Measurements from ENCODE around the gene CHRND.
"Not testable (repeated sequence)": the region's sequence is repeated elsewhere in the genome, so short reads cannot be mapped to it uniquely, and the experiment has no call there.

CHRND gene

DNA sequence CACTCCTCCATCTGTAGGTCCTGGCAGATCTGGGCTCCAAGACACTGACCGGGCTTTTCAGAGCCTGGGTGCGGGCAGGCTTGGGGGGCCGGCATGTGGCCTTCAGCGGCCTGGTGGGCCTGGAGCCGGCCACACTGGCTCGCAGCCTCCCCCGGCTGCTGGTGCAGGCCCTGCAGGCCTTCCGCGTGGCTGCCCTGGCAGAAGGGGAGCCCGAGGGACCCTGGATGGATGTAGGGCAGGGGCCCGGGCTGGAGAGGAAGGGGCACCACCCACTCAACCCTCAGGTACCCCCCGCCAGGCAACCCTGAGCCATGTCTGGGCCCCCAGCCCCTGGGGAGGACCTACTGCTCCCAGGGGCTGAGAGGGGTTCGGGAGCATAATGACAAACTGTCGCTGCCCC, 761 bp upstream of the CHRND start:
- no peak overlapping the region for H3K4me3 Mint-ChIP-seq
- no peak for ATAC-seq
- no peak overlapping the region for H3K27ac Mint-ChIP-seq
- no peaks in the 10 kb centered on the region for H3K9me3 Mint-ChIP-seq
- H3K4me1 Mint-ChIP-seq = peaks cover 26% of the 10 kb centered on the region
- no peaks in the 10 kb centered on the region for H3K36me3 Mint-ChIP-seq
- H3K27me3 Mint-ChIP-seq = peaks cover 87% of the 10 kb centered on the region

DNA sequence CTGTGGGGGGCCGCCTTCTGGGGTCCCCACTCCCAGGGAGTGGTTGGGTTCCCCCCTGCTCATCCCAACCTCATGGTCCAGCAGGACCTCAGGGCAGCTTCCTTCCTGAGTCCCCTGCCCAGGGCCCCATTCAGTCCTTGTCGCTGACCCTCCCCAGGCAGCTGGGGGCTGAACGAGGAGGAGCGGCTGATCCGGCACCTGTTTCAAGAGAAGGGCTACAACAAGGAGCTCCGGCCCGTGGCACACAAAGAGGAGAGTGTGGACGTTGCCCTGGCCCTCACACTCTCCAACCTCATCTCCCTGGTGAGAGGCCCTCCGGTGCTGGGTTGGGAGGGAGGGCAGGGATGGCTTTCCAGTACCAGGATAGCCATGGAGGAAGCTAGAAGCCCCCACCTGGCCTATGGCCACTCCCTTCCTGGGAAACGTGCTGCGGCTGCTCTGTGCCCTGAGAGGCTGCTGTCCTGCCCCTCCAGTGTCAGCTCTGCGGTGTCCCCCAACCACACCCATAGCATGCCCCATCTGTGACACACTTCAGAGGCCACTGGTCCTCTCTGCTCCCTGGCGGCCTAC, 497 bp downstream of the CHRND start:
- Mint-ChIP-seq H3K36me3 (no peaks in the 10 kb centered on the region), H3K4me1 (peaks cover 23% of the 10 kb centered on the region), H3K4me3 (no peak overlapping the region), H3K27me3 (peaks cover 87% of the 10 kb centered on the region), H3K27ac (no peak overlapping the region), H3K9me3 (no peaks in the 10 kb centered on the region)
- ATAC-seq = no peak

DNA sequence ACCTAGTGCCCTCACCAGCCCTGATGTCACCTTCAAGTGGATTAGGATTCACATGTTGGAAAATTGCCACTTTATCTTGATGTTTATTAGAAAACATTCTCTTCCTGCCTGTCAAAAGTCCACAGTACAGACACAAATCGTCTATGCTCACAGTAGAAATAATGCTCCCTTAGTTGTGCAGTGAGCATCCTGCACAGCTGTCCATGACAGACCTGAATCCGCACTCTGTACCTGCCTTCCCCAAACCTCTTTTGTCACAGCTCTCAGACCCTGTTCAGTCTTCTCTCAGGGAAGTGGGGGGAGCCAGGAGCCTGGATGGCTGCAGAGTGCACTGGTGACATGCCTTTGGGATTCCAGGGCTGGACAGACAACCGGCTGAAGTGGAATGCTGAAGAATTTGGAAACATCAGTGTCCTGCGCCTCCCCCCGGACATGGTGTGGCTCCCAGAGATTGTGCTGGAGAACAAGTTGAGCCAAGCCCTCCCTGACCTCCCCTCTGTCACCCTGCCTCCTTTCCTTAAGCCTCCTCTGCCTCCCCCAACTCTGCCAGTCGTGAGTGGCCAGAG, 2.0 kb downstream of the CHRND start:
- Mint-ChIP-seq H3K4me1 (peaks cover 13% of the 10 kb centered on the region), H3K9me3 (no peaks in the 10 kb centered on the region), H3K27ac (no peak overlapping the region), H3K27me3 (peaks cover 84% of the 10 kb centered on the region), H3K36me3 (no peaks in the 10 kb centered on the region), H3K4me3 (no peak overlapping the region)
- ATAC-seq = no peak

DNA sequence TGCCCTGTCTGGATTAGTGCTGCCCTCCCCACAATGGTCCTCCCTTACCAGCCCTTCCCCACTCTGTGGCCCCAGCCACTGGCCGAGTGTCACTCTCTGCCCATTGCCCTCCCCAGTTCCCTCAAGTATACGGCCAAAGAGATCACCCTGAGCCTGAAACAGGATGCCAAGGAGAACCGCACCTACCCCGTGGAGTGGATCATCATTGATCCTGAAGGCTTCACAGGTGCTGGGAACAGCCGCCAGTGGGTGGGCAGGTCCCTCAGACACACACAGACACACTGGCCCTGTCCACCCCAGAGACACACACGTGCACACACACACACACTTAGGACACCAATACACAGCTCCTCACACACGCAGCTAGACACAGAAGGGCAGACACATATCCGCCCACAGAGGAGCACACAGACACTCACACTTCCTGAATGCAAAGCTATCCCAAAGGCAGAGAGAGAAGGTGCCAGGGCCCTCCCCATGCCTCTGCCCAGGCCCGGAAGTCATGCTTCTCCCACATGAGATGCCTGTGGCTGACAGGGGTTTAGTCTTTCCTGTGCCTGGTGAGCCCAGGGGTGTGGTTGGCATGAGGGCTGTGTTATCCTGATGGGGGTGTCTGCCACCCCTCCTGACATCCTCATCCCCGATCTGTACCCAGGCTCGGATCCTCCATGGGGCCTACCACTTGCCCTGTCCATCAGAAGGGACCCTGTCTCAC, 2.9 kb downstream of the CHRND start:
- no peak overlapping the region for H3K27ac Mint-ChIP-seq
- no peaks in the 10 kb centered on the region for H3K36me3 Mint-ChIP-seq
- peaks cover 85% of the 10 kb centered on the region for H3K27me3 Mint-ChIP-seq
- H3K4me3 Mint-ChIP-seq = no peak overlapping the region
- H3K9me3 Mint-ChIP-seq = no peaks in the 10 kb centered on the region
- ATAC-seq = no peak
- peaks cover 8% of the 10 kb centered on the region for H3K4me1 Mint-ChIP-seq

DNA sequence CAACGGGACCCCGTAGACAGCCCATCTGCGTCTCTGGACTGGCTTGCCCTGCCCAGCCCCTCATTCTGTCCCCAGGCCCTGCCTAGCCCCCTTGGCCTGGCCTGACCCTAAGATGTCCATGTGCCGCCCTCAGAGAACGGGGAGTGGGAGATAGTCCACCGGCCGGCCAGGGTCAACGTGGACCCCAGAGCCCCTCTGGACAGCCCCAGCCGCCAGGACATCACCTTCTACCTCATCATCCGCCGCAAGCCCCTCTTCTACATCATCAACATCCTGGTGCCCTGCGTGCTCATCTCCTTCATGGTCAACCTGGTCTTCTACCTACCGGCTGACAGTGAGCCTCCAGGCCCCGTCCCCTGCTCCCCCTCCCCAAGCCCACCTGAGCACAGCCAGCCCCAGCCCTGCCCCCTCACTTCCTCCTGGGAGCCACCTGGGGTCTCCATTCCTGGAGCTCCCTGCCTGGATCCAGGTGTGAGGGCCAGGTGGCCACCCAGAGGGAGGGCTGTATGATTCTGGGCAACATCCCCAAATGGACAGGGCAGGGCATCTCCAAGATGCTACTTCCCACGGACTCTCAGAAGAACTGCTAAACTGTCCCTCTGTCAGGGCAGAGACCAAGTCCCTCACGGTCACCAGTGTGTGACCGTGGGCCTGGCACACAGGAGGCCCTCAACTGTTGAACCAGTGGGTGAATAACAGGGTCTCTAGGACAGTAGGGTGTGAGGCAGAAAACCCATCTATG, 4.0 kb downstream of the CHRND start:
- Mint-ChIP-seq H3K27ac (no peak overlapping the region), H3K4me1 (no peaks in the 10 kb centered on the region), H3K27me3 (peaks cover 85% of the 10 kb centered on the region), H3K9me3 (no peaks in the 10 kb centered on the region), H3K4me3 (no peak overlapping the region), H3K36me3 (no peaks in the 10 kb centered on the region)
- no peak for ATAC-seq

DNA sequence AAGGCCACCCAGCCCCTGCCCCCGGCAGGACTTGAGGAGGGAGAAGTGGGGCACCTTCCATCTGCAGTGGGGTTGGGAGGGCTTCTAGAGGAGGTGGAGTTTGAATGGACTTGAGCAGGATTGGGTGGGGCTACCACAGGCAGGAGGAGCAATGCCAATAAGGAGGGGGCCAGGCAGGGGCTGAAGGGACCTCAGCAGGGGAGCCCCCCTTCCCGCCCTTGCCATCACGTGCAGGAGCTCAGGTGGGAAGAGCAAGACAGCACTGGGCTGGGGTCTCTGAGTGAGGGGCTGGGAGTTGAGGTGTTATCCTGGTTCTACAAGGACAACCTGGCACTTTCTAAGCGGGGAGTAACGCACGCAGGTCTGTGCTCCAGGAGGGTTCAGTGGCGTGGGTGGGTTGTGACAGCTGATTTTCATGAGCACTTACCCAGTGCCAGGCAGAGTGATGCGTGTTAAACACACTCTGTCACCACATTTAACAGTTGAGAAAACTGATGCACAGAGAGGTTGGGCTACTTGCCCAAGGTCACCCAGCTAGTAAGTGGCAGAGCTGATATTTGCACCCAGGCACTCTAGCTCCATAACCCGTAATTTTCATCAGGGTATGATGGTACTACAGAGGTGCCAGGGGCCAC, 4.8 kb downstream of the CHRND start:
- no peak overlapping the region for H3K27ac Mint-ChIP-seq
- H3K4me3 Mint-ChIP-seq = no peak overlapping the region
- ATAC-seq = no peak
- no peaks in the 10 kb centered on the region for H3K4me1 Mint-ChIP-seq
- H3K36me3 Mint-ChIP-seq = no peaks in the 10 kb centered on the region
- H3K9me3 Mint-ChIP-seq = no peaks in the 10 kb centered on the region
- peaks cover 91% of the 10 kb centered on the region for H3K27me3 Mint-ChIP-seq

DNA sequence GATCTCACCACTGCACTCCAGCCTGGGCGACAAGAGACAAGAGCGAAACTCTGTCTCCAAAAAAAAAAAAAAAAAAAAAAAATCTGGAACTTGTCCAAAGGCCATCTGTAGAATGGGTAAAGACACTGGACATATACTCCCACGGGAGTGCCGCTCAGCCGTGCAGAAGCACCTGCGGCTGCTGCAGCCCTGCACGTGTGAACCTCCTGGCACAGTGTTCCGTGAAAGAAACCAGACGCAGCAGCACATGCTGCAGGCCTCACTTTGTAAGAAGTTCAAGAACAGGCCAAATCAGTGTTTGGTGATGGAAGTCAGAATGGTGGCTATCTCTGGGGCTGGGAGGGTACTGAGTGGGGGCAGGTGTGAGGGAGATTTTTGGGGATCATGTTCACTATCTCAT, 6.5 kb downstream of the CHRND start:
- H3K36me3 Mint-ChIP-seq = no peaks in the 10 kb centered on the region
- no peak overlapping the region for H3K4me3 Mint-ChIP-seq
- peaks cover 3% of the 10 kb centered on the region for H3K9me3 Mint-ChIP-seq
- no peak overlapping the region for H3K27ac Mint-ChIP-seq
- no peak for ATAC-seq
- H3K27me3 Mint-ChIP-seq = peaks cover 91% of the 10 kb centered on the region
- H3K4me1 Mint-ChIP-seq = no peaks in the 10 kb centered on the region

DNA sequence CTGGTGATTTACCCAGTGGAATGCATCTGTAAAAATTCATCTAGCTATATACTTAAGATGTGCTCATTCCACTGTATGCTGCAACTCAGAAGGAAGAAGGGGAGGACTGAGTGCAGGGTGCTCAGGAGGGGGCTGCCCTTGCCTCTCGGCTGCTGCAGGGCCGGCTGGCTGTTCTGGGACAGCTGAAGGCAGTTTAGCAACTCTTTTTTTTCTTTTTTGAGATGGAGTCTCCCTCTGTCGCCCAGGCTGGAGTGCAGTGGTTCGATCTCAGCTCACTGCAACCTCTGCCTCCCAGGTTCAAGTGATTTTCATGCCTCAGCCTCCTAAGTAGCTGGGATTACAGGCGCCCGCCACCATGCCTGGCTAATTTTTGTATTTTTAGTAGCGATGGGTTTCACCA, 6.9 kb downstream of the CHRND start:
- H3K4me1 Mint-ChIP-seq, H3K9me3 Mint-ChIP-seq, H3K36me3 Mint-ChIP-seq, H3K4me3 Mint-ChIP-seq, H3K27ac Mint-ChIP-seq, ATAC-seq: not testable (repeated sequence)
- peaks cover 90% of the 10 kb centered on the region for H3K27me3 Mint-ChIP-seq

DNA sequence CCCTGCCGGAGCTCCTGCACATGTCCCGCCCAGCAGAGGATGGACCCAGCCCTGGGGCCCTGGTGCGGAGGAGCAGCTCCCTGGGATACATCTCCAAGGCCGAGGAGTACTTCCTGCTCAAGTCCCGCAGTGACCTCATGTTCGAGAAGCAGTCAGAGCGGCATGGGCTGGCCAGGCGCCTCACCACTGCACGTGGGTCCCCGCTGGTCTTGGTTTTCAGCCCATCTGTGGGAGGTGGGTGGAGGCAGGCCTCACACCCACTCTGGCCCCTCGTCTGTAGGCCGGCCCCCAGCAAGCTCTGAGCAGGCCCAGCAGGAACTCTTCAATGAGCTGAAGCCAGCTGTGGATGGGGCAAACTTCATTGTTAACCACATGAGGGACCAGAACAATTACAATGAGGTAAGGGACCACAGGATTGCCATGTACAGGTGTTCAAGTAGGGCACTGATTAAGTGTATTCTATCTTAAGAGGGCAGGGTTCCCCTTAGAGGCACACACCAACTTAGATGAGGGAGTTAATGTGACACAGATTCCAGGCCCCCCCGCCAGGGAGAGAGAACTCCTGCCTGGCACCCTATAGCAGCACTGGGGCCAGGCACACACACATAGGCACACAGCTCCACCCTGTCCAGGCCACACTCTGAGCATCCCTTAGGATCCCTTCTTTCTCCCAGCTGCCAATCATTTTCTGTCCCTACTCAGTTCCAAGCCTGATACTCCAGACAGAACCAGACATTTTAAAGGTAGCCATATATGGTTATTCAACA, 8.2 kb downstream of the CHRND start:
- Mint-ChIP-seq H3K27me3 (peaks cover 89% of the 10 kb centered on the region), H3K4me1 (peaks cover 11% of the 10 kb centered on the region), H3K36me3 (no peaks in the 10 kb centered on the region), H3K27ac (no peak overlapping the region), H3K9me3 (peaks cover 3% of the 10 kb centered on the region), H3K4me3 (no peak overlapping the region)
- ATAC-seq = no peak

DNA sequence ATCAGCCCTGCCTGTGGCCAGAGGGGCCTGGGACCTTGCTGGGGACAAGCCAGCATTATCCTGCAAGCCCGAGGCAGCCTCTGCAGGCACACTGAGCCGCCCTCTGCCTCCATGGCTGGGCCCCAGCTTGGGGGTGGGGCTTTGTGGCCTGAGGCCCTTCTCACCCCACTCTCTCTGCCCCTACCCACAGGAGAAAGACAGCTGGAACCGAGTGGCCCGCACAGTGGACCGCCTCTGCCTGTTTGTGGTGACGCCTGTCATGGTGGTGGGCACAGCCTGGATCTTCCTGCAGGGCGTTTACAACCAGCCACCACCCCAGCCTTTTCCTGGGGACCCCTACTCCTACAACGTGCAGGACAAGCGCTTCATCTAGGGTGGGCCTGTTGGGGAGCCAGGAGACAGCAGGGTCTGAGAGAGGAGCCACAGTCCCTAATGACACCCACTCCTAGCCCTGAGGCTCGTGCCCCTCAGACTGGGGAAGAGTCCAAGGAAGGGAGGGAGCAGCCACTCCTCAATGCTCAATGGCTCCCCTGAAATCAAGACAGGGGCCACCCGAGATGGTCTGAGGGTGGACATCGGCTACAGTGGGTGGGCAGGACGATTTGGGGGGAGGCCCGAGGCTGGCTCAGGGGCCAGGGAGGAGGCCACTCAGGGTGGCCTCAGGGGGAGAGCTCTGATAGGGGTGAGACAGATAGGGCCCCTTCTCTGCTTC, 9.1 kb downstream of the CHRND start:
- H3K4me3 Mint-ChIP-seq = no peak overlapping the region
- H3K4me1 Mint-ChIP-seq = peaks cover 14% of the 10 kb centered on the region
- no peaks in the 10 kb centered on the region for H3K36me3 Mint-ChIP-seq
- no peak for ATAC-seq
- peaks cover 3% of the 10 kb centered on the region for H3K9me3 Mint-ChIP-seq
- H3K27ac Mint-ChIP-seq = no peak overlapping the region
- H3K27me3 Mint-ChIP-seq = peaks cover 83% of the 10 kb centered on the region

DNA sequence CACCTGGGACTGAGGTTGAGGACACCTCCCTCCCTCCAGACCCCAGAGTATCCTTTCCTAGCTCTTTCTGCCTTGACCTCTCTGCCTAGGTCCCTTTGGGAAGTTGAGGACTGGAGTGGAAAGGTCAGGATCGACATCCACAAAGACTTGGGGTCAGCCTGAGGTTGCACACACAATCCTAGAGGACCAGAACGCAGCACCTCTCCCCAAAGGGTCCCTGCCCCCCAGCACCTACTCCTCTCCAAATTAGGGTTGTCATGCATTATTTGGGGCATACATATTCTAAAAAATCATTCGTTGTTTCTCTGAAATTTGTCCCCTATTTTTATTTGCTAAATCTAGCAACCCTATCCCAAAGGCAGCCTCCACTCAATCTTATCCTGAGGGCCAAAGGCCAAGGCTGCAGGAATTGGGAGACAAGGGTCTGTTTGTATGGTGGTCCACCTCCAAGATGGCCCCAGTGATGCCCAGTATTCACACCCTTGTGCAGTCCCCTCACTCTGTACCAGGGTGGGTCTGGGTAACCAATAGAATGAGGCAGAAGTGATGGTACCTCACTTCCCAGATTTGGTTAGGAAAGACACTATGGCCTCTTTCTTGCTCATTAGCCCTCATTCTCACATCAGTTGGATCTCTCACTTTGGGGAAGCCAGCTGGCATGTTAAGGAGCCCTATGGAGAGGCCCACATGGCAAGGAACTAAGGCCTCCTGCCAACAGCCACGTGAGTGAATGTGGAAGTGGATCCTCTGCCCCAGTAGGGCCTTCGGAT, 10.0 kb downstream of the CHRND start:
- no peak for ATAC-seq
- no peak overlapping the region for H3K4me3 Mint-ChIP-seq
- H3K27me3 Mint-ChIP-seq = peaks cover 75% of the 10 kb centered on the region
- peaks cover 3% of the 10 kb centered on the region for H3K9me3 Mint-ChIP-seq
- peaks cover 21% of the 10 kb centered on the region for H3K4me1 Mint-ChIP-seq
- no peak overlapping the region for H3K27ac Mint-ChIP-seq
- H3K36me3 Mint-ChIP-seq = no peaks in the 10 kb centered on the region

DNA sequence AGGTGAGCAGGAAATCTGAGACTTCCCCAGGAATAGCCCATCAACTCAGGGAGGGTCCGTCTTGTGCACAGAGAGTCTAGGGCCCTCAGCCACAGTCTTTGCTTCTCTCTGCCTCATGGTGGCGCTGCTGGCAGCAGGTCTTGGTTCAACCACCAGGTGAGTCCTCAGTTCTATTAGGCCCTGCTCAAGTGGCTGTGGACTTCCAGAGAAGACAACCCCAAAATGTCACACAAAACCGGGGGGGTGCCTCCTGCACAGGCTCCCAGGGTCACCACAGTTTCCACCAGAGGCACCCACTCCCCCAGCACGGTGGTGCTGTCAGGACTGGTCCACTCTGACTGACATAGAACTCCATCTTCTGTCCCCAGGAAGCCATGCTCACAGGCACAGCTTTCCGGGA, 11.1 kb downstream of the CHRND start:
- no peak for ATAC-seq
- no peak overlapping the region for H3K4me3 Mint-ChIP-seq
- peaks cover 69% of the 10 kb centered on the region for H3K27me3 Mint-ChIP-seq
- H3K36me3 Mint-ChIP-seq = no peaks in the 10 kb centered on the region
- H3K4me1 Mint-ChIP-seq = peaks cover 29% of the 10 kb centered on the region
- H3K27ac Mint-ChIP-seq = no peak overlapping the region
- H3K9me3 Mint-ChIP-seq = peaks cover 3% of the 10 kb centered on the region

DNA sequence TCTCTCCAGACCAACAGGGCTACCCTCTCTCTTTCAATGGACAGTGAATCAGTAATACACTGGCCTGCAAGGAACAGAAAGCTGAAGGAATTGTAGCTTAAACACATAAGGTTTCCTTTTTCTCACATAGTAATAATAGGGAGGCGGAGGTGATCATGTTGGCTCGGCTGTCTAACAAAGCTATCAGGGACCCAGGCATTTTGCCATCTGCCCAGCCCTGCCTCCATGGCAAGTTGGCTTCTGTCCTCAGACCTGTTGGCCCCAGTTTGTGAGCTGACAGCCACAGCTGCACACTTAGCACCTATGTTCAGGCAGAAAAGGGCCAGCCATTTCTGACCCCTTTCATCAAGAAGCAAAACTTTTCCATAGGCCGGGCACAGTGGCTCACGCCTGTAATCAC, 11.5 kb downstream of the CHRND start:
- peaks cover 3% of the 10 kb centered on the region for H3K9me3 Mint-ChIP-seq
- peaks cover 68% of the 10 kb centered on the region for H3K27me3 Mint-ChIP-seq
- ATAC-seq = no peak
- H3K27ac Mint-ChIP-seq = no peak overlapping the region
- H3K4me1 Mint-ChIP-seq = peaks cover 33% of the 10 kb centered on the region
- H3K4me3 Mint-ChIP-seq = no peak overlapping the region
- H3K36me3 Mint-ChIP-seq = no peaks in the 10 kb centered on the region

DNA sequence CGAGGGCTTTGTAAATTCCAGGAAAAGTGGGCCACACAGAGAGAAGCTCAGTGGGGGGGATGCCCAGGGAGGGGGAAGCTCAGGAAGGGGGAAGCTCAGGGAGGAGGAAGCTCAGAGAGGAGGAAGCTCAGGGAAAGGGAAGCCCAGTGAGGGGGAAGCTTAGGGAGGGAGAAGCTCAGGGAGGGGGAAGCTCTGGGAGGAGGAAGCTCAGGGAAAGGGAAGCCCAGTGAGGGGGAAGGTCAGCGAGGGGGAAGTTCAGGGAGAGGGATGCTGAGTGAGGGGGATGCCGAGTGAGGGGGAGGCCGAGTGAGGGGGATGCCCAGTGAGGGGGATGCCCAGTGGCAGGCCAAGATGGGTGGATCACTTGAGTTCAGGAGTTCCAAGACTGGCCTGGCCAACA, 12.7 kb downstream of the CHRND start:
- no peak overlapping the region for H3K4me3 Mint-ChIP-seq
- peaks cover 37% of the 10 kb centered on the region for H3K4me1 Mint-ChIP-seq
- peaks cover 57% of the 10 kb centered on the region for H3K27me3 Mint-ChIP-seq
- H3K9me3 Mint-ChIP-seq = peaks cover 3% of the 10 kb centered on the region
- peaks cover 4% of the 10 kb centered on the region for H3K36me3 Mint-ChIP-seq
- no peak overlapping the region for H3K27ac Mint-ChIP-seq
- ATAC-seq = no peak

All from stimulated activated memory B cell treated with anti-CD40 and anti-IgM and Interleukin-4, amounts not matched to agents 10 μg/mL and 1 μg/mL and 100 μg/mL, for 72 hours (primary cell).